Tibial artery (tissue), 4 donors: ENCODE results near the gene CD4.

Experiments used
- DNase-seq, 2 donors: peaks; one replicate each; pipeline ENCODE4 v3.0.0-alpha.2; 2019
- H3K27ac ChIP-seq, 2 donors: fragments of 200-600 bp; sonication (generic) in 1 of 2; 1 replicate in 1 of 2; 2 replicates in 1 of 2; pipeline ENCODE4 v1.5.1; 2018 to 2019; ENCODE audit warnings: mild to moderate bottlenecking in 1 of 2
- H3K27me3 ChIP-seq, 2 donors: fragments of 200-600 bp; sonication (generic) in 1 of 2; one replicate each; pipeline versions ENCODE4 v1.5.1 to v1.6.0; 2016 to 2019
- H3K36me3 ChIP-seq, 3 donors: fragments of 200-600 bp; sonication (generic) in 2 of 3; one replicate each; pipeline ENCODE4 v1.5.1; 2016 to 2019; ENCODE audit warnings: mild to moderate bottlenecking in 2 of 3
- H3K4me1 ChIP-seq, 4 donors: fragments of 200-600 bp; sonication (generic) in 2 of 4; 1 replicate in 3 of 4; 2 replicates in 1 of 4; pipeline ENCODE4 v1.5.1; 2016 to 2019
- H3K4me3 ChIP-seq, 2 donors: fragments of 200-600 bp; sonication (generic) in 1 of 2; 1 replicate in 1 of 2; 2 replicates in 1 of 2; pipeline ENCODE4 v1.5.1; 2018 to 2019; ENCODE audit warnings: mild to moderate bottlenecking in 2 of 2
- H3K9me3 ChIP-seq, 3 donors: fragments of 200-600 bp; sonication (generic) in 1 of 3; one replicate each; pipeline ENCODE4 v1.5.1; 2016 to 2019
- intact Hi-C: fragments of 100-400 bp; cut with DNase I; formaldehyde crosslinking; loops from one replicate; pipeline ENCODE4 v1.15.0; 2023; ENCODE audit warnings: low total_unique reads
- TF ChIP-seq, protein P1 (sequence below), 2 experiments: fragments of 200-600 bp in 1 of 2; fragments of 450-650 bp in 1 of 2; IDR thresholded peaks; one replicate each; pipeline ENCODE4 v1.5.1; 2017 to 2019; ENCODE audit warnings: antibody characterized with exemption in 2 of 2, mild to moderate bottlenecking in 1 of 2, moderate library complexity in 1 of 2

Gene CD4

DNA sequence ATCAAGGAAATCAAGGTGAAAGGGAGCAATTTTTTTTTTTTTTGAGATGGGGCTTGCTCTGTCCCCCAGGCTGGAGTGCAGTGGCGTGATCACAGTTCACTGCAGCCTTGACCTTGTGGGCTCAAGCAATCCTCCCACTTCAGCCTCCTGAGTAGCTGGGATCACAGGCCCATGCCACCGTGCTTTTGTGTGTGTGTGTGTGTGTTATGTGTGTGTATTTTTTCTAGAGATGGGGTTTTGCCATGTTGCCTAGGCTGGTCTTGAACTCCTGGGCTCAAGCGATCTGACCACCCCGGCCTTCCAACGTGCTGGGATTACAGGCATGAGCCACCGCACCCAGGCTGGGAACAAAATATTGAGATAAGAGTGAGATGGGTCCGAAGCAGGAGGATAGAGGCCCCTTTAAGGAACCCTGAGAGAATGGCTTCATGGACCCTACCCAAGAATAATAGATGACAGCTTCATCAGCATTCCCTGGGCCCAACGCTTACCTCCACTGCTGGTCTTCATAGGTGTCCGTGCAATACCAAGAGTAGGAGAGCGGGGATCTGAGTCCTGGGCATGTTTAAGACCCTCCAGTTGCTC is 60.7 kb downstream of the CD4 start:
- Histone ChIP-seq H3K27ac (no peak overlapping the region), H3K4me1 (peaks cover 0 to 30% (median 22%) of the 10 kb centered on the region in 4 donors), H3K36me3 (peaks cover 2 to 39% (median 21%) of the 10 kb centered on the region in 3 donors), H3K9me3 (no peaks in the 10 kb centered on the region), H3K27me3 (no peaks in the 10 kb centered on the region), H3K4me3 (no peak overlapping the region)
- TF ChIP-seq, protein P1, sequence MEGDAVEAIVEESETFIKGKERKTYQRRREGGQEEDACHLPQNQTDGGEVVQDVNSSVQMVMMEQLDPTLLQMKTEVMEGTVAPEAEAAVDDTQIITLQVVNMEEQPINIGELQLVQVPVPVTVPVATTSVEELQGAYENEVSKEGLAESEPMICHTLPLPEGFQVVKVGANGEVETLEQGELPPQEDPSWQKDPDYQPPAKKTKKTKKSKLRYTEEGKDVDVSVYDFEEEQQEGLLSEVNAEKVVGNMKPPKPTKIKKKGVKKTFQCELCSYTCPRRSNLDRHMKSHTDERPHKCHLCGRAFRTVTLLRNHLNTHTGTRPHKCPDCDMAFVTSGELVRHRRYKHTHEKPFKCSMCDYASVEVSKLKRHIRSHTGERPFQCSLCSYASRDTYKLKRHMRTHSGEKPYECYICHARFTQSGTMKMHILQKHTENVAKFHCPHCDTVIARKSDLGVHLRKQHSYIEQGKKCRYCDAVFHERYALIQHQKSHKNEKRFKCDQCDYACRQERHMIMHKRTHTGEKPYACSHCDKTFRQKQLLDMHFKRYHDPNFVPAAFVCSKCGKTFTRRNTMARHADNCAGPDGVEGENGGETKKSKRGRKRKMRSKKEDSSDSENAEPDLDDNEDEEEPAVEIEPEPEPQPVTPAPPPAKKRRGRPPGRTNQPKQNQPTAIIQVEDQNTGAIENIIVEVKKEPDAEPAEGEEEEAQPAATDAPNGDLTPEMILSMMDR (IDR thresholded peaks at IDR 0.05) = no peak
- intact Hi-C loops = loop anchor here (5.0 kb wide), 1 partner anchor 238 kb away; no protein-coding TSS in a partner anchor
- no peak for DNase-seq

DNA sequence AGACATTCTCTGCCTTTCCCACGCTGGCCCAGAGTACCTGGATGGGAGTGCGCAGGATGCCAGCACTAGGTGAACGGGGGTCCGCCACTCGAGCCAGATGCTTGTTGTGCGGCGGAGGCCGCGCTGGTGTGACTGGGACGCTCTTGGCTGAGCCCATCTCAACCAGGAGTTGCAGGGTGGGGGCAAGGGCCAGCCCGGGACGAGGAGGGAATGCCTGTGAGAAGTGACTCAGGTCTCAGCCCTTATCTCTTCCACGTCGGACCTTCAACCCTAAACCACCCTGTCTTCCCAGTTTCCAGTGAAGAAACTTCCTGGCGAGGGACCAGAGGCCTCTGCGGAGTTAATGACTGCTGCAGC is 61.4 kb downstream of the CD4 start:
- Histone ChIP-seq H3K9me3 (no peaks in the 10 kb centered on the region), H3K4me3 (peak overlapping the region; percentile 66 to 69), H3K27me3 (no peaks in the 10 kb centered on the region), H3K4me1 (peaks cover 0 to 31% (median 22%) of the 10 kb centered on the region in 4 donors), H3K27ac (peak overlapping the region; percentile 95 to 99), H3K36me3 (peaks cover 3 to 37% (median 19%) of the 10 kb centered on the region in 3 donors)
- intact Hi-C loops = loop anchor here (5.0 kb wide), 1 partner anchor 238 kb away; no protein-coding TSS in a partner anchor
- TF ChIP-seq, protein P1 (IDR thresholded peaks at IDR 0.05) = no peak
- peak in 1 of 2 donors; percentile 77 for DNase-seq

DNA sequence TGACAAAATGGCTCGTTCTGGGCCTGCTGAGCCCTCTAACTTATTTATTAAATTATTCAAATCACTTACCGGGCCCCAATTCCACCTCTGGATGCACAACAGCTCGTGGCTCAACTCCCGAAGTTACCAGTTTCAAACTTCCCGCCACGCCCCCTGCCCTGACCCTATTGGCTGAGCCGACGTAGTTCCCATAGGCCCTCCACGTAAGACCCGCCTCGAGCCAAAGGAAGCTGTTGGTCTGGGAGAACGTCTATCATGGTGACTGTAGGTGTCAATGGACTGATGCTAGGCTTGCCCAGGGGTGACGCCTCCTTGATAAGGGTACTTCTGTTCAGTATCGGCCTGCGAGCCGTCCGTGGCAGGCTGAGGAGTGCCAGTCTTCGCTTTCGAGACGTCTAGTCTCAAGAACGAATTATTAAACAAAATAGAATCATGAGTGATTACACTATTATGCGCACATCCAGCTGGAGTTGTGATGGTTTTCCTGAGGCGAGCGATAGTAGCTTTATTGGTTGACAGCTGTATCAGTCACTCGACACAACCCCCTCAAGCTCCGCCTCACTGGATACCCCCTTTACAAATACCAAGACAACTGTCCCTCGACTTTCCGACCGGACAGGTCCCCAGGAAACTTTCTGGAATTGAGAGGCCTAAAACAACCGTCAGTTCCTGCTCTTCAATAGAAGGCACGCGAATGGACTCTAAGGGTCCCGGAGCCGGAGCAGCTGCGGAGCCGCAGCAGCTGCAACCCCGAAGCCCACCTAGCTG is 62.0 kb downstream of the CD4 start, which contains the start of gene CDCA3:
CDCA3 (minus strand) TSS at position 134 of the 768 bp plus-strand sequence. CDS start 334 bp downstream, outside the sequence.
- Histone ChIP-seq H3K36me3 (peaks cover 8 to 37% (median 19%) of the 10 kb centered on the region in 3 donors), H3K27me3 (no peaks in the 10 kb centered on the region), H3K9me3 (no peaks in the 10 kb centered on the region), H3K27ac (peak within 1 kb of the TSS; percentile 95 to 99), H3K4me3 (peak within 1 kb of the TSS; percentile 66 to 69), H3K4me1 (peaks cover 0 to 31% (median 22%) of the 10 kb centered on the region in 4 donors)
- TF ChIP-seq, protein P1 (IDR thresholded peaks at IDR 0.05) = peak in 1 of 2 experiments; percentile 18
- peak; percentile 98 to 99 for DNase-seq
- intact Hi-C loops = loop anchor here (5.0 kb wide), 1 partner anchor 239 kb away; no protein-coding TSS in a partner anchor

DNA sequence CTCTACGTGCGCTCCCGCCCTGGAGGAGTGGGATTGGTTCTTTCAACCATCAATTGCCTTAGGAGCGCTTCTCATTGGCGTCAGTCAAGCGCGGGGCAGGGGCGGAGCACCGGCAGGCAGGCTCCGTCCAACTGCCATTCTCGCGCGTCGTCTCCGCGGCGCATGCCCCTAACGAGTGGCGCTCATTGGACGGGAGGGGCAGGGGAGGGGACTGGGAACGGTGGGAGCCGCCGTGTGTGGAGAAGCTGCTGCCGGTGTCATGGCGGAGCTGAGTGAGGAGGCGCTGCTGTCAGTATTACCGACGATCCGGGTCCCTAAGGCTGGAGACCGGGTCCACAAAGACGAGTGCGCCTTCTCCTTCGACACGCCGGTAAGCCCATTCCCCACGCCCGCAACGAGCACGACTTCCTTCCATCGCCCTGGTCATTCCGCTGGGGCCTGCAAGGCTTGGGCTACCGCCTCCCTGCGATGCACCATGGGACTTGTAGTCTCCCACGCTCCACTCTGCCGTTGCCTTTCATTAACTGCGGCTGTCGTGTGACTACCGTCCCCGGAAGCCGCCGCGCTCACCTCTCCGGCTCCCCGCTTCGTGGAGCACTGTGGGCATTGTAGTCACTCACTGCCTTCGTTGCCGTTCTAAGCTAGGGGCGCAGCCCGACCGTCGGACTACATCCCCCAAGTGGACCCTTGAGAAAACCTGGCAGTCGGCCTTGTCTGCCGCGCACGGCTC is 62.8 kb downstream of the CD4 start, which contains the start of gene USP5:
USP5 (plus strand) TSS at position 230 of the 730 bp plus-strand sequence; CDS start at position 260, 30 bp downstream.
- H3K9me3 ChIP-seq = no peaks in the 10 kb centered on the region
- peak; percentile 99 to 100 for DNase-seq
- intact Hi-C loops = loop anchor here (5.0 kb wide), 1 partner anchor 240 kb away; no protein-coding TSS in a partner anchor
- peak within 1 kb of the TSS; percentile 95 to 99 for H3K27ac ChIP-seq
- H3K4me1 ChIP-seq = peaks cover 0 to 31% (median 22%) of the 10 kb centered on the region in 4 donors
- no peaks in the 10 kb centered on the region for H3K27me3 ChIP-seq
- TF ChIP-seq, protein P1 (IDR thresholded peaks at IDR 0.05) = peak in 1 of 2 experiments; percentile 12
- peaks cover 16 to 37% (median 19%) of the 10 kb centered on the region in 3 donors for H3K36me3 ChIP-seq
- peak within 1 kb of the TSS; percentile 66 to 69 for H3K4me3 ChIP-seq
